VCaP (cell line): Measurements from ENCODE around the gene HHAT.

Source experiments
- H3K27ac ChIP-seq: fragments of 450-650 bp; 2 replicates; pipeline ENCODE4 v1.5.1; 2017
- CTCF ChIP-seq: fragments of 450-650 bp; conservative IDR thresholded peaks from 2 replicates; pipeline ENCODE4 v1.5.1; 2017; ENCODE audit warnings: mild to moderate bottlenecking, moderate library complexity

The HHAT gene

GRCh38 chr1:210629276-210629675, 300.6 kb downstream of the HHAT start:
- no peak overlapping the region for H3K27ac ChIP-seq
- TF ChIP-seq CTCF: no peak

GRCh38 chr1:210631399-210631798, 302.7 kb downstream of the HHAT start:
- no peak for TF ChIP-seq CTCF
- H3K27ac ChIP-seq: no peak overlapping the region

- TF ChIP-seq CTCF: no peak
These were observed 304.4 kb downstream of the HHAT start for GRCh38 chr1:210633140-210633539.

GRCh38 chr1:210633636-210634035, 304.9 kb downstream of the HHAT start:
- no peak for TF ChIP-seq CTCF
- no peak overlapping the region; the same call in 1 of the 2 replicates for H3K27ac ChIP-seq

More at GRCh38 chr1:210633140-210633539, 304.4 kb downstream of the HHAT start:
- H3K27ac ChIP-seq: no peak overlapping the region; the same call in 1 of the 2 replicates

- no peak overlapping the region for H3K27ac ChIP-seq
- TF ChIP-seq CTCF: no peak
These were observed 306.4 kb downstream of the HHAT start for GRCh38 chr1:210635108-210635507.

- TF ChIP-seq CTCF: no peak
- H3K27ac ChIP-seq: no peak overlapping the region
These were observed 312.9 kb downstream of the HHAT start for GRCh38 chr1:210641582-210641981.

- TF ChIP-seq CTCF: no peak
- no peak overlapping the region for H3K27ac ChIP-seq
These were observed 317.0 kb downstream of the HHAT start for GRCh38 chr1:210645582-210646257.
